SK-N-SH treated with all-trans-retinoic acid at 6 μM for 48 hours (cell line): ENCODE data around the gene KRT17.
"Not testable (repeated sequence)": the region's sequence is repeated elsewhere in the genome, so short reads cannot be mapped to it uniquely, and the experiment has no call there.

Source experiments
- ATAC-seq: fragments of 200-7000 bp; cut with Tn5 transposase; 3 replicates; pipeline ENCODE4 v1.9.1; 2020; ENCODE audit warnings: mild to moderate bottlenecking, moderate library complexity
- ARNTL ChIP-seq: fragments of 450-650 bp; formaldehyde crosslinking; IDR thresholded peaks from 2 replicates; pipeline ENCODE4 v1.5.0; 2020; ENCODE audit warnings: low read depth, mild to moderate bottlenecking, moderate library complexity, borderline replicate concordance
- BACH2 ChIP-seq: fragments of 250-450 bp; sonication (Bioruptor Pico); IDR thresholded peaks from 2 replicates; pipeline ENCODE4 v1.9.0; 2021; ENCODE audit warnings: mild to moderate bottlenecking, borderline replicate concordance
- ESRRG ChIP-seq: fragments of 250-450 bp; sonication (Bioruptor Pico); IDR thresholded peaks from 2 replicates; pipeline ENCODE4 v1.6.1; 2021; ENCODE audit warnings: mild to moderate bottlenecking
- GLIS3 ChIP-seq: fragments of 250-450 bp; sonication (Bioruptor Pico); IDR thresholded peaks from 2 replicates; pipeline ENCODE4 v1.5.0; 2020; ENCODE audit warnings: mild to moderate bottlenecking, moderate library complexity
- OSR1 ChIP-seq: fragments of 250-450 bp; sonication (Bioruptor Pico); IDR thresholded peaks from 2 replicates; pipeline ENCODE4 v1.8.0; 2022; ENCODE audit warnings: moderate library complexity, mild to moderate bottlenecking, inconsistent platforms
- RARB ChIP-seq: fragments of 250-450 bp; sonication (Bioruptor Pico); IDR thresholded peaks from 2 replicates; pipeline ENCODE4 v1.8.0; 2021; ENCODE audit warnings: mild to moderate bottlenecking, moderate library complexity
- SNAI2 ChIP-seq: fragments of 250-450 bp; sonication (Bioruptor Pico); IDR thresholded peaks from 2 replicates; pipeline ENCODE4 v1.5.0; 2020; ENCODE audit warnings: mild to moderate bottlenecking, moderate library complexity
- ZC3H10 ChIP-seq: fragments of 250-450 bp; sonication (Bioruptor Pico); IDR thresholded peaks from 2 replicates; pipeline ENCODE4 v1.5.1; 2021; ENCODE audit warnings: mild to moderate bottlenecking, moderate library complexity
- ZFP3 ChIP-seq: fragments of 250-450 bp; sonication (Bioruptor Pico); IDR thresholded peaks from 2 replicates; pipeline ENCODE4 v1.5.0; 2020; ENCODE audit warnings: mild to moderate bottlenecking, moderate library complexity
- ZFP30 ChIP-seq: fragments of 450-650 bp; formaldehyde crosslinking; IDR thresholded peaks from 2 replicates; pipeline ENCODE4 v1.5.0; 2022; ENCODE audit warnings: mild to moderate bottlenecking, moderate library complexity
- TF ChIP-seq, protein P1 (sequence below): fragments of 250-450 bp; sonication (Bioruptor Pico); IDR thresholded peaks from 2 replicates; pipeline ENCODE4 v1.8.0; 2021; ENCODE audit warnings: low read depth, mild to moderate bottlenecking, moderate library complexity, borderline replicate concordance
- TF ChIP-seq, protein P2 (sequence below): fragments of 250-450 bp; sonication (Bioruptor Pico); IDR thresholded peaks from 2 replicates; pipeline ENCODE4 v1.5.1; 2020; ENCODE audit warnings: low read depth, mild to moderate bottlenecking, moderate library complexity
- TF ChIP-seq, protein P3 (sequence below): fragments of 250-450 bp; sonication (Bioruptor Pico); IDR thresholded peaks from 2 replicates; pipeline ENCODE4 v1.8.0; 2020; ENCODE audit warnings: mild to moderate bottlenecking, moderate library complexity, borderline replicate concordance
- TF ChIP-seq, protein P4 (sequence below): fragments of 250-450 bp; sonication (Bioruptor Pico); IDR thresholded peaks from 2 replicates; pipeline ENCODE4 v1.5.1; 2021; ENCODE audit warnings: mild to moderate bottlenecking, moderate library complexity

The KRT17 gene

DNA sequence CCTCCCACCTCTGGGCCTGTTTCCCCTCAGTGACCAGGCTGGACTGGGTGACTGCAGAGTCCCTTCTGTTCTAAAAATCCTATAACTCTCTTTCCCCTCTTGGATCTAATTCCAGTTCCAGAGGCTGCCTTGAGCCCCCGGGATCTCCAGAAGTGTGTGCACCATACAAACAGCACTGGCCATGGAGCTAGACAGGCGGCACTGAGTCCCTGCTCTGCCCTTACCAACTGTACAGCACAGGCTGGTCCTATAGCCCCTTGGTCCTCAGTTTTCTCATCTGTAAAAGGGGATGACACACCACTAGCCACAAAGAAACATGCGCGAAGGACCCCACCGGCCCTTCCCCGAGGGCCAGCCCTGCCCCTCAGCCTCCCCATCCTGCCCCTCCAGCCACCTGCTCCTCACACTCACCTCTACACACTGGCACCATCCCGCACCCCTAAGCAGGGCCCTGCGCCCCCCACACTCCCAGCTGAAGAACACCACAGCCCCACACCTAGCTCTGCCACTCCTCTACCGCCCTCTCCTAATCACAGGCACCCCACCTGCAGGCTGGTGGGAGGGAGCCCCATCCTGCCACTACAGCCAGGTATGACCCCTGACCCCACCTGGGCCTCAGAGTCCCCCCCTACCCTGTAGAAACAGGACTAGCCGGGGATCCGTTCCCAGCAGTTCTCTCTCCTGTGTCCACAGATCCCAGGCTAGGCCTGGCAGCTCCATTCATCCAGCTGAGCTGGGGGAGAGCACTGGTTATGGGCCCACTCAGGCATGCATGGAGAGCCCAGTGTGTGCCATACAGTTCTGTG, 10.9 kb downstream of the KRT17 start:
- no peak for TF ChIP-seq GLIS3
- no peak for TF ChIP-seq ZFP30 (CRISPR knock-in tag)
- TF ChIP-seq, protein P1, sequence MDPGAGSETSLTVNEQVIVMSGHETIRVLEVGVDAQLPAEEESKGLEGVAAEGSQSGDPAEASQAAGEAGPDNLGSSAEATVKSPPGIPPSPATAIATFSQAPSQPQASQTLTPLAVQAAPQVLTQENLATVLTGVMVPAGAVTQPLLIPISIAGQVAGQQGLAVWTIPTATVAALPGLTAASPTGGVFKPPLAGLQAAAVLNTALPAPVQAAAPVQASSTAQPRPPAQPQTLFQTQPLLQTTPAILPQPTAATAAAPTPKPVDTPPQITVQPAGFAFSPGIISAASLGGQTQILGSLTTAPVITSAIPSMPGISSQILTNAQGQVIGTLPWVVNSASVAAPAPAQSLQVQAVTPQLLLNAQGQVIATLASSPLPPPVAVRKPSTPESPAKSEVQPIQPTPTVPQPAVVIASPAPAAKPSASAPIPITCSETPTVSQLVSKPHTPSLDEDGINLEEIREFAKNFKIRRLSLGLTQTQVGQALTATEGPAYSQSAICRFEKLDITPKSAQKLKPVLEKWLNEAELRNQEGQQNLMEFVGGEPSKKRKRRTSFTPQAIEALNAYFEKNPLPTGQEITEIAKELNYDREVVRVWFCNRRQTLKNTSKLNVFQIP (CRISPR knock-in tag): no peak
- TF ChIP-seq, protein P2, sequence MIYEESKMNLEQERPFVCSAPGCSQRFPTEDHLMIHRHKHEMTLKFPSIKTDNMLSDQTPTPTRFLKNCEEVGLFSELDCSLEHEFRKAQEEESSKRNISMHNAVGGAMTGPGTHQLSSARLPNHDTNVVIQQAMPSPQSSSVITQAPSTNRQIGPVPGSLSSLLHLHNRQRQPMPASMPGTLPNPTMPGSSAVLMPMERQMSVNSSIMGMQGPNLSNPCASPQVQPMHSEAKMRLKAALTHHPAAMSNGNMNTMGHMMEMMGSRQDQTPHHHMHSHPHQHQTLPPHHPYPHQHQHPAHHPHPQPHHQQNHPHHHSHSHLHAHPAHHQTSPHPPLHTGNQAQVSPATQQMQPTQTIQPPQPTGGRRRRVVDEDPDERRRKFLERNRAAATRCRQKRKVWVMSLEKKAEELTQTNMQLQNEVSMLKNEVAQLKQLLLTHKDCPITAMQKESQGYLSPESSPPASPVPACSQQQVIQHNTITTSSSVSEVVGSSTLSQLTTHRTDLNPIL (CRISPR knock-in tag): no peak
- TF ChIP-seq, all 23 proteins: peak for 0

DNA sequence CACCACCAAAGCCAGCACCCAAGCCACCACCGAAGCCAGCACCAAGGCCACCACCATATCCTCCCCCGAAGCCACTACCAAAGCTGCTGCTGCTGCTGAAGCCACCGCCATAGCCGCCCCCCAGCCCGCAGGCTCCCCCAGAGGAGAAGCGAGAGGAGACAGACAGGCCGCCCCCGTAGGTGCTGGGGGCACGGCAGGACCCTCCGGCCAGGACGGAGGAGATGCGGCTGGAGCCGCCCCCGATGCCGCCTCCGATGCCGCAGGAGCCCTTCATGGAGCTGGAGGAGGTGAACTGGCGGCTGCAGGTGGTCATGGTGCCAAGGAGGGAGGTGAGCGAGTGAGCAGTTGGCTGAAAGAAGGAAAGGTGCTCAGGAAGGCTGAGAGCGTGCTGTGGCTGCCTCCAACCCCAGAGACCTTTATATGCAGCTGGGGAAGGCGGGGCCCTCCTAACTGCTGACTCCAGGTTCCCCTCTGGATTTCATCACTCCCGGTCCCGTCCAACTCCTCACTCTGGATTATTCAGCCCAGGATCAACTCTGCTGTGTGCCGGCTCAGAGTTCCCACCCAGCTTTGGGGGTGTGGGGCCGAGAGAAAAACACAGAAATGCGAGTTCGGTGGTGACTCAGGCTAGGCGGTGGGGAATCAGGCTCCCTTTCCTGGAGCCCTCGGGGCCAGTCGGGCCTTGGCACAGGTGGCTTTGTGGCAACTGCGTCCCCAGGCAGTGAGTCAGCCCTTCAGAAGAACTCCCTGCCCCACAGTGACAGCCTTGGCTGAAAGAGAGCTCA, 11.8 kb downstream of the KRT17 start, which contains the start of gene KRT16:
Gene KRT16 (minus strand): TSS at position 392 of the 785 bp plus-strand sequence. CDS start 79 bp downstream, at position 313.
- not testable (repeated sequence) for ATAC-seq

More for the DNA sequence above, 10.9 kb downstream of the KRT17 start:
- no peak for ATAC-seq

DNA sequence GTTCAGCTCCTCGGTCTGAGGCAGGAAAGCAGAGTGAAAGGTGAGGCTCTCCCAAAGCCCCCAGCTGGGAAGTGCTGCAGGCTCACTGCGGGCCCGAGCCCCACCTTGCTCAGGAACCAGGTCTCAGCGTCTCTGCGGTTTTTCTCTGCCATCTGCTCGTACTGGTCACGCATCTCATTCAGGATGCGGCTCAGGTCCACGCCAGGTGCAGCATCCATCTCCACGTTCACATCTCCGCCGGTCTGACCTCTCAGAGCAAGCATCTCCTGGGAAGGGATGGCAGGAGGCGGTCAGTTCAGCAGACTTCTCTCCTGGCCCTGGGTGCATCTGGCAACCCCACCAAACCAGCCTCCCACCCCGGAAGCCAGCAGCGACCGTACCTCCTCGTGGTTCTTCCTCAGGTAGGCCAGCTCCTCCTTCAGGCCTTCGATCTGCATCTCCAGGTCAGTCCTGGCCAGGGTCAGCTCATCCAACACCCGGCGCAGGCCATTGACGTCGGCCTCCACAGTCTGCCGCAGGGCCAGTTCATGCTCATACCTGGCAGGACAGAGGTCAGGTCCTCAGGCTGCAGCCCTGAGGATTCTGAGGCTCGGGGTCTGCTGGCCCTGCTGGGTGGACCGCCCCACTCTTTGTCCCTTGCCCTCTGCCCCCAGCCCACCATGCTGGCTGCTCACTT, 13.3 kb downstream of the KRT17 start:
- no peak for ATAC-seq

DNA sequence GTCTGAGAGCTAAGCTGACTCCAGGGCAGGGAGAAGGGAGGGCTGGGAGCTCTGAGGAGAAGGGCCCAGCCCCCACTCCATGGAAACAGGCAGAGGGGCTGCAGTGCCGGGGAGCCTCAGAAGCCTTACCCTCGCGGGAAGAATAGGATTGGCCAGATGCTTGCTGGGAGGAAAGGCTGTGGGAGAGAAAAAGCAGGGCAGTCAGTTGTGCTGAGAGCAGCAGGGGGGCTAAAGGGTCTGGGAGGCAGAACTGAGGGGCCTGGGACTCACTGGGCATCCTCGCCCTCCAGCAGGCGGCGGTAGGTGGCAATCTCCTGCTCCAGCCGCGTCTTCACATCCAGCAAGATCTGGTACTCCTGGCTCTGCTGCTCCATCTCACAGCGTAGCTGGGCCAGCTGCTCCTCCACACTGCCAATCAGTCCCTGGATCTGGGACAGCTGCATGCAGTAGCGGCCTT, 14.3 kb downstream of the KRT17 start:
- ATAC-seq: peak; percentile 44; the same call in 2 of the 3 replicates

More for the DNA sequence above, 13.3 kb downstream of the KRT17 start:
- TF ChIP-seq RARB (CRISPR knock-in tag) (no peak), SNAI2 (CRISPR knock-in tag) (no peak), OSR1 (CRISPR knock-in tag) (no peak), BACH2 (CRISPR knock-in tag) (no peak), ESRRG (CRISPR knock-in tag) (no peak), ZFP3 (CRISPR knock-in tag) (no peak), ARNTL (no peak), ZFP30 (CRISPR knock-in tag) (no peak)
- TF ChIP-seq, protein P2 (CRISPR knock-in tag): no peak

DNA sequence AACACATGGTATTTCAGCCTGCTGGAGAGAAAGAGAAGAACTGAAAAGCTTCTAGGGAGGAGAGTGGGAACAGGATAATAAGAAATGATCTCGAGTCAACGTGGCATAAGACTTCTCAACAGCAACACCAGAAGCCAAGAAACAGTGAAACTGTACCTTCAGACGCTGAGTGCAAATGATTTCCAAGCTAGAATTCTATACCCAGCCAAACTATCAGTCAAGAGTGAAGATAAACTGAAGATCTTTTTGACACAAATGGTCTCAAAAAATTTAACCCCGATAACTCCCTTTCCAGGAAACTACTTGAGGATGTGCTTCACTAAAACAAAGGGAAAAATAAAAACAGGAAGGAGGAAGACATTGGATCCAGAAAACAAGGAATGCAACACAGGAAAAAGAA, 17.4 kb downstream of the KRT17 start:
- not testable (repeated sequence) for ATAC-seq

DNA sequence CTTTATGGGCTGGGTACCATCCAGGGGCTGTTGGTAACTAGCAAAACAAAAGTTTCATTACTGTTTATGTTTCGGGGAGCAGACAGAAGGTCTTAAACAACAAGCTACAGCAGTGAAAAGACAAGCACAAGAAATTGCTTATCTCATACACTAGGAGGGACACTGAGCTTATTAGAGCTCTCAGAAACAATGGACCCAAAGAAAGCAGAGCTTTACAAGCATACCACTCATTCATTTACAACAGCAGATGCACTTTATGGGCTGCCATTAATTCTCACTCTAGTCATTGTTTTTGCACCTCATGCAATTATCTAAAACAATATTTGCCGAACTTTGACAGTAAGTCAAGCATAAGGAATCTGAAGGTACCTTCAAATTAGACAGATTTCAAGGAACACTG, 21.9 kb downstream of the KRT17 start:
- TF ChIP-seq ZFP30 (CRISPR knock-in tag): no peak
- TF ChIP-seq, protein P3, sequence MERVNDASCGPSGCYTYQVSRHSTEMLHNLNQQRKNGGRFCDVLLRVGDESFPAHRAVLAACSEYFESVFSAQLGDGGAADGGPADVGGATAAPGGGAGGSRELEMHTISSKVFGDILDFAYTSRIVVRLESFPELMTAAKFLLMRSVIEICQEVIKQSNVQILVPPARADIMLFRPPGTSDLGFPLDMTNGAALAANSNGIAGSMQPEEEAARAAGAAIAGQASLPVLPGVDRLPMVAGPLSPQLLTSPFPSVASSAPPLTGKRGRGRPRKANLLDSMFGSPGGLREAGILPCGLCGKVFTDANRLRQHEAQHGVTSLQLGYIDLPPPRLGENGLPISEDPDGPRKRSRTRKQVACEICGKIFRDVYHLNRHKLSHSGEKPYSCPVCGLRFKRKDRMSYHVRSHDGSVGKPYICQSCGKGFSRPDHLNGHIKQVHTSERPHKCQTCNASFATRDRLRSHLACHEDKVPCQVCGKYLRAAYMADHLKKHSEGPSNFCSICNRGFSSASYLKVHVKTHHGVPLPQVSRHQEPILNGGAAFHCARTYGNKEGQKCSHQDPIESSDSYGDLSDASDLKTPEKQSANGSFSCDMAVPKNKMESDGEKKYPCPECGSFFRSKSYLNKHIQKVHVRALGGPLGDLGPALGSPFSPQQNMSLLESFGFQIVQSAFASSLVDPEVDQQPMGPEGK (CRISPR knock-in tag): no peak
- TF ChIP-seq, protein P4, sequence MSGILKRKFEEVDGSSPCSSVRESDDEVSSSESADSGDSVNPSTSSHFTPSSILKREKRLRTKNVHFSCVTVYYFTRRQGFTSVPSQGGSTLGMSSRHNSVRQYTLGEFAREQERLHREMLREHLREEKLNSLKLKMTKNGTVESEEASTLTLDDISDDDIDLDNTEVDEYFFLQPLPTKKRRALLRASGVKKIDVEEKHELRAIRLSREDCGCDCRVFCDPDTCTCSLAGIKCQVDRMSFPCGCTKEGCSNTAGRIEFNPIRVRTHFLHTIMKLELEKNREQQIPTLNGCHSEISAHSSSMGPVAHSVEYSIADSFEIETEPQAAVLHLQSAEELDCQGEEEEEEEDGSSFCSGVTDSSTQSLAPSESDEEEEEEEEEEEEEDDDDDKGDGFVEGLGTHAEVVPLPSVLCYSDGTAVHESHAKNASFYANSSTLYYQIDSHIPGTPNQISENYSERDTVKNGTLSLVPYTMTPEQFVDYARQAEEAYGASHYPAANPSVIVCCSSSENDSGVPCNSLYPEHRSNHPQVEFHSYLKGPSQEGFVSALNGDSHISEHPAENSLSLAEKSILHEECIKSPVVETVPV (CRISPR knock-in tag): no peak
- no peak for TF ChIP-seq RARB (CRISPR knock-in tag)
- no peak for TF ChIP-seq BACH2 (CRISPR knock-in tag)
- no peak for TF ChIP-seq ZC3H10 (CRISPR knock-in tag)
- TF ChIP-seq, protein P2 (CRISPR knock-in tag): no peak
- ATAC-seq: no peak
